Thoracic aorta (tissue), 2 donors: ENCODE data around the gene EXOC1L. TPM values are rescaled to one million over a fixed set of nuclear protein-coding genes. Genes with fewer than 3 reads are reported as not detected.

Experiments used
- ATAC-seq: fragments of 150-250 bp; one replicate; pipeline ENCODE4 v1.8.0; 2017; ENCODE audit warnings: low read depth; ENCODE audit not compliant: insufficient number of reproducible peaks, low FRiP score
- DNase-seq: peaks from one replicate; pipeline ENCODE4 v3.0.0-alpha.2; 2020; ENCODE audit warnings: low spot score
- H3K27ac ChIP-seq, 2 donors: fragments of 200-600 bp; sonication (generic); 1 replicate in 1 of 2; 2 replicates in 1 of 2; pipeline ENCODE4 v1.5.1; 2016; ENCODE audit warnings: mild to moderate bottlenecking in 2 of 2, moderate library complexity in 2 of 2
- H3K27me3 ChIP-seq: fragments of 200-600 bp; sonication (generic); replicated peaks from 2 replicates; pipeline ENCODE4 v1.6.0; 2016; ENCODE audit warnings: mild to moderate bottlenecking; ENCODE audit not compliant: insufficient read depth
- H3K36me3 ChIP-seq: fragments of 200-600 bp; sonication (generic); one replicate; pipeline ENCODE4 v1.5.1; 2016
- H3K4me1 ChIP-seq, 2 donors: fragments of 200-600 bp; sonication (generic); 1 replicate in 1 of 2; 2 replicates in 1 of 2; pipeline versions ENCODE4 v1.5.1 to v1.6.0; 2016; ENCODE audit warnings: low read depth in 2 of 2, mild to moderate bottlenecking in 1 of 2; ENCODE audit not compliant: control insufficient read depth in 1 of 2
- H3K4me3 ChIP-seq: fragments of 200-600 bp; sonication (generic); 2 replicates; pipeline ENCODE4 v1.5.1; 2016; ENCODE audit warnings: mild to moderate bottlenecking
- H3K9me3 ChIP-seq: fragments of 200-600 bp; sonication (generic); 2 replicates; pipeline ENCODE4 v1.5.1; 2016
- CTCF ChIP-seq: fragments of 200-600 bp; sonication (generic); IDR thresholded peaks from one replicate; pipeline ENCODE4 v1.5.1; 2019; ENCODE audit warnings: antibody characterized with exemption
- total RNA-seq, 2 donors: library from RNA; depleted of rRNA; stranded (reverse); fragments of >200 nt; gene quantifications; one replicate each; pipeline versions ENCODE4 v1.1.0 to v1.2.3, GENCODE V29; 2016

Gene EXOC1L
- total RNA-seq, 2 donors from 2014 or later, result not detected

- Histone ChIP-seq H3K36me3 (peaks cover 22% of the 10 kb centered on the region), H3K4me1 (peaks cover 18 to 25% of the 10 kb centered on the region in 2 donors), H3K4me3 (no peak overlapping the region), H3K27ac (peak overlapping the region; percentile 62 to 69), H3K9me3 (no peaks in the 10 kb centered on the region), H3K27me3 (no peaks in the 10 kb centered on the region)
- DNase-seq (no peak), ATAC-seq (no peak)
- no peak for TF ChIP-seq CTCF
Observed at GRCh38 chr4:55865228-55865806, 45.7 kb downstream of the EXOC1L start.

GRCh38 chr4:55866290-55866907, 46.8 kb downstream of the EXOC1L start:
- TF ChIP-seq CTCF, result no peak
- Histone ChIP-seq H3K27ac (peak overlapping the region; percentile 62 to 69), H3K9me3 (no peaks in the 10 kb centered on the region), H3K4me3 (peak overlapping the region; percentile 9), H3K36me3 (peaks cover 33% of the 10 kb centered on the region), H3K27me3 (no peaks in the 10 kb centered on the region), H3K4me1 (peaks cover 18 to 25% of the 10 kb centered on the region in 2 donors)
- peak; percentile 100 for ATAC-seq
- DNase-seq, result no peak

GRCh38 chr4:55866973-55867574, 47.5 kb downstream of the EXOC1L start:
- no peak overlapping the region for H3K4me3 ChIP-seq
- H3K9me3 ChIP-seq, result no peaks in the 10 kb centered on the region
- peak; percentile 66 for TF ChIP-seq CTCF
- H3K36me3 ChIP-seq, result peaks cover 35% of the 10 kb centered on the region
- H3K27me3 ChIP-seq, result no peaks in the 10 kb centered on the region
- ATAC-seq (no peak), DNase-seq (no peak)
- H3K27ac ChIP-seq, result peak overlapping the region; percentile 54 to 69
- peaks cover 18 to 25% of the 10 kb centered on the region in 2 donors for H3K4me1 ChIP-seq

- Histone ChIP-seq H3K4me1 (peaks cover 18 to 25% of the 10 kb centered on the region in 2 donors), H3K27me3 (no peaks in the 10 kb centered on the region), H3K36me3 (peaks cover 29% of the 10 kb centered on the region), H3K4me3 (no peak overlapping the region), H3K27ac (no peak overlapping the region), H3K9me3 (no peaks in the 10 kb centered on the region)
- ATAC-seq (no peak), DNase-seq (no peak)
- no peak for TF ChIP-seq CTCF
Observed at GRCh38 chr4:55868581-55869090, 49.0 kb downstream of the EXOC1L start.

GRCh38 chr4:55871299-55871800, 51.8 kb downstream of the EXOC1L start:
- peaks cover 13 to 15% of the 10 kb centered on the region in 2 donors for H3K4me1 ChIP-seq
- ATAC-seq (no peak), DNase-seq (no peak)
- no peak for TF ChIP-seq CTCF
- no peaks in the 10 kb centered on the region for H3K9me3 ChIP-seq
- H3K27ac ChIP-seq, result no peak overlapping the region
- H3K27me3 ChIP-seq, result no peaks in the 10 kb centered on the region
- peaks cover 29% of the 10 kb centered on the region for H3K36me3 ChIP-seq
- no peak overlapping the region for H3K4me3 ChIP-seq
